ENCODE results near the gene RANBP3L.
"Not testable (repeated sequence)": the region's sequence is repeated elsewhere in the genome, so short reads cannot be mapped to it uniquely, and the experiment has no call there.

Gene RANBP3L

GRCh38 chr5:36301858-36302603, at the start of gene RANBP3L:
TSS of gene RANBP3L (minus strand) at chr5:36301902. CDS start at chr5:36301416, 486 bp downstream.
- no peak for DNase-seq

GRCh38 chr5:36346896-36347690, 45.4 kb upstream of the RANBP3L start:
- no peak for DNase-seq

- no peak for DNase-seq
These were observed 43.2 kb upstream of the RANBP3L start for GRCh38 chr5:36344899-36345298.

GRCh38 chr5:36341720-36342119, 40.0 kb upstream of the RANBP3L start:
- DNase-seq, result not testable (repeated sequence)

- no peak for DNase-seq
These were observed 35.9 kb upstream of the RANBP3L start for GRCh38 chr5:36337597-36337996.

- DNase-seq, result no peak
These were observed 32.6 kb upstream of the RANBP3L start for GRCh38 chr5:36334315-36334714.

GRCh38 chr5:36332720-36333119, 31.0 kb upstream of the RANBP3L start:
- DNase-seq, result not testable (repeated sequence)

- DNase-seq, result no peak
These were observed 23.5 kb upstream of the RANBP3L start for GRCh38 chr5:36325196-36325595.

- DNase-seq, result no peak
These were observed 22.5 kb upstream of the RANBP3L start for GRCh38 chr5:36323926-36324781.

GRCh38 chr5:36312953-36313672, 11.4 kb upstream of the RANBP3L start:
- DNase-seq, result no peak

GRCh38 chr5:36311956-36312355, 10.3 kb upstream of the RANBP3L start:
- DNase-seq, result no peak

GRCh38 chr5:36310138-36310537, 8.4 kb upstream of the RANBP3L start:
- no peak for DNase-seq

- DNase-seq, result peak; percentile 18
These were observed 4.0 kb upstream of the RANBP3L start for GRCh38 chr5:36305571-36306326.

GRCh38 chr5:36304095-36304805, 2.5 kb upstream of the RANBP3L start:
- DNase-seq, result no peak

- DNase-seq, result no peak
These were observed 668 bp downstream of the RANBP3L start for GRCh38 chr5:36300927-36301540.

GRCh38 chr5:36300191-36300926, 1.3 kb downstream of the RANBP3L start:
- DNase-seq, result no peak

- DNase-seq, result no peak
These were observed 3.1 kb downstream of the RANBP3L start for GRCh38 chr5:36298552-36298951.

- no peak for DNase-seq
These were observed 4.0 kb downstream of the RANBP3L start for GRCh38 chr5:36297653-36298052.

GRCh38 chr5:36285837-36286615, 15.7 kb downstream of the RANBP3L start:
- no peak for DNase-seq

Data from CD4-positive, alpha-beta T cell treated with Interleukin-17A for 4 hours (primary cell).